Thoracic aorta (tissue), 2 donors: ENCODE measurements around the gene ZBTB24. TPM values are rescaled to one million over a fixed set of nuclear protein-coding genes. Genes with fewer than 3 reads are reported as not detected.

Source experiments
- ATAC-seq: fragments of 150-250 bp; one replicate; pipeline ENCODE4 v1.8.0; 2017; ENCODE audit warnings: low read depth; ENCODE audit not compliant: insufficient number of reproducible peaks, low FRiP score
- DNase-seq: peaks from one replicate; pipeline ENCODE4 v3.0.0-alpha.2; 2020; ENCODE audit warnings: low spot score
- H3K27ac ChIP-seq, 2 donors: fragments of 200-600 bp; sonication (generic); 1 replicate in 1 of 2; 2 replicates in 1 of 2; pipeline ENCODE4 v1.5.1; 2016; ENCODE audit warnings: mild to moderate bottlenecking in 2 of 2, moderate library complexity in 2 of 2
- H3K27me3 ChIP-seq: fragments of 200-600 bp; sonication (generic); replicated peaks from 2 replicates; pipeline ENCODE4 v1.6.0; 2016; ENCODE audit warnings: mild to moderate bottlenecking; ENCODE audit not compliant: insufficient read depth
- H3K36me3 ChIP-seq: fragments of 200-600 bp; sonication (generic); one replicate; pipeline ENCODE4 v1.5.1; 2016
- H3K4me1 ChIP-seq, 2 donors: fragments of 200-600 bp; sonication (generic); 1 replicate in 1 of 2; 2 replicates in 1 of 2; pipeline versions ENCODE4 v1.5.1 to v1.6.0; 2016; ENCODE audit warnings: low read depth in 2 of 2, mild to moderate bottlenecking in 1 of 2; ENCODE audit not compliant: control insufficient read depth in 1 of 2
- H3K4me3 ChIP-seq: fragments of 200-600 bp; sonication (generic); 2 replicates; pipeline ENCODE4 v1.5.1; 2016; ENCODE audit warnings: mild to moderate bottlenecking
- H3K9me3 ChIP-seq: fragments of 200-600 bp; sonication (generic); 2 replicates; pipeline ENCODE4 v1.5.1; 2016
- total RNA-seq, 2 donors: library from RNA; depleted of rRNA; stranded (reverse); fragments of >200 nt; gene quantifications; one replicate each; pipeline versions ENCODE4 v1.1.0 to v1.2.3, GENCODE V29; 2016
- TF ChIP-seq, protein P1 (sequence below): fragments of 200-600 bp; sonication (generic); IDR thresholded peaks from one replicate; pipeline ENCODE4 v1.5.1; 2019; ENCODE audit warnings: antibody characterized with exemption

ZBTB24 gene
- total RNA-seq, 2 donors from 2014 or later = 3.2 to 9.5 TPM

- Histone ChIP-seq H3K9me3 (no peaks in the 10 kb centered on the region), H3K36me3 (no peaks in the 10 kb centered on the region), H3K4me3 (no peak overlapping the region), H3K27me3 (no peaks in the 10 kb centered on the region), H3K4me1 (peaks cover 0 to 4% of the 10 kb centered on the region in 2 donors), H3K27ac (no peak overlapping the region)
- DNase-seq (no peak), ATAC-seq (no peak)
- TF ChIP-seq, protein P1, sequence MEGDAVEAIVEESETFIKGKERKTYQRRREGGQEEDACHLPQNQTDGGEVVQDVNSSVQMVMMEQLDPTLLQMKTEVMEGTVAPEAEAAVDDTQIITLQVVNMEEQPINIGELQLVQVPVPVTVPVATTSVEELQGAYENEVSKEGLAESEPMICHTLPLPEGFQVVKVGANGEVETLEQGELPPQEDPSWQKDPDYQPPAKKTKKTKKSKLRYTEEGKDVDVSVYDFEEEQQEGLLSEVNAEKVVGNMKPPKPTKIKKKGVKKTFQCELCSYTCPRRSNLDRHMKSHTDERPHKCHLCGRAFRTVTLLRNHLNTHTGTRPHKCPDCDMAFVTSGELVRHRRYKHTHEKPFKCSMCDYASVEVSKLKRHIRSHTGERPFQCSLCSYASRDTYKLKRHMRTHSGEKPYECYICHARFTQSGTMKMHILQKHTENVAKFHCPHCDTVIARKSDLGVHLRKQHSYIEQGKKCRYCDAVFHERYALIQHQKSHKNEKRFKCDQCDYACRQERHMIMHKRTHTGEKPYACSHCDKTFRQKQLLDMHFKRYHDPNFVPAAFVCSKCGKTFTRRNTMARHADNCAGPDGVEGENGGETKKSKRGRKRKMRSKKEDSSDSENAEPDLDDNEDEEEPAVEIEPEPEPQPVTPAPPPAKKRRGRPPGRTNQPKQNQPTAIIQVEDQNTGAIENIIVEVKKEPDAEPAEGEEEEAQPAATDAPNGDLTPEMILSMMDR = no peak
Measured at GRCh38 chr6:109488001-109488400, 5.0 kb upstream of the ZBTB24 start.

GRCh38 chr6:109486068-109486467, 3.0 kb upstream of the ZBTB24 start:
- H3K27me3 ChIP-seq = no peaks in the 10 kb centered on the region
- no peak overlapping the region for H3K27ac ChIP-seq
- H3K4me1 ChIP-seq = peaks cover 11 to 16% of the 10 kb centered on the region in 2 donors
- ATAC-seq (no peak), DNase-seq (no peak)
- H3K36me3 ChIP-seq = peaks cover 3% of the 10 kb centered on the region
- no peaks in the 10 kb centered on the region for H3K9me3 ChIP-seq
- no peak overlapping the region for H3K4me3 ChIP-seq
- TF ChIP-seq, protein P1 = no peak

DNA sequence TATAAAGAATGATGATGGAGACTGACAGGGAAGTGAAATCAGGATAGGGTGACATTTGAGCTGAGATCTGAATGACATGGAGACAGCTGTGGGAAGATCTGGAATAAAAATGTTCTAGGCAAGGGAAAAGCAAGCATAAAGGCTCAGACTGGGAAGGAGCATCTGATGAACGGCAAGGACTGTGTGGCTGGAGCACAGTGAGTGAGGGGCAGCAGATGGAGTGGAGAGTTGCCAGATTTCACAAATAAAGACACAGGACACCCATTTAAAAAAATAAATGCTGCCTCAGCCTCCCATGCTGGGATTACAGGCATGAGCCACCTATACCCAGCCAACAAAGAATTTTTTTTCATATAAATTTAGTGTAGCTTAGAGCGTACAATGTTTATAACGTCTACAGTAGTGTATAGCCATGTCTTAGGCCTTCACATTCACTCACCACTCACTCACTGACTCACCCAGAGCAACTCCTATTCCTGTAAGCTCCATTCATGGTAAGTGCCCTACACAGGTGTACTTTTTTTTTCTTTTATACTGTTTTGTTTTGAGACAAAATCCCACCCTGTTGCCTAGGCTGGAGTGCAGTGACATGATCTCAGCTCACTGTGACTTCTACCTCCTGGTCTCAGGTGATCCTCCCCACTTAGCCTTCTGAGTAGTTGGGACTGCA, 2.4 kb upstream of the ZBTB24 start:
- Histone ChIP-seq H3K4me1 (peaks cover 18 to 23% of the 10 kb centered on the region in 2 donors), H3K9me3 (no peaks in the 10 kb centered on the region), H3K27ac (no peak overlapping the region), H3K27me3 (no peaks in the 10 kb centered on the region), H3K4me3 (no peak overlapping the region), H3K36me3 (peaks cover 3% of the 10 kb centered on the region)
- ATAC-seq = no peak
- TF ChIP-seq, protein P1 = no peak
- DNase-seq = no peak

DNA sequence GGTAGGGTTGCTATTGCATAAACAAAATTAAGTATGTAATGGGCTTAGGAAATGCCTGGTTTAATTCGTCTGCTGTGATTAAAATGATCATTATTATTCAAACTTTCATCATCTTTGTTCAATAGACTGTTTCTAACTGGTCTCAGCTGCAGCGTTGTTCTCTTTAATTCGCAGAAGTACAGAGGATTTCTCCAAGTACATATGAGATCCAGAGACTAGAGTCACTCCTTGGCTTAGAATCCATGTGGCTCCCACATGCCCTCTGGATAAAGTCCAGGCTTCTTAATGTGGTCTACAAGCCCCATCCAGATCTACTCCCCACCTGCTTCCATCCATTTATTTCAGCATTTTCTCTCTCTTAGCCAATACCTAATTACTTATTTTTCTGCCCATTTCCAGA, 1.1 kb upstream of the ZBTB24 start:
- Histone ChIP-seq H3K36me3 (peaks cover 3% of the 10 kb centered on the region), H3K4me3 (peak overlapping the region; percentile 96), H3K4me1 (peaks cover 24 to 35% of the 10 kb centered on the region in 2 donors), H3K27ac (peak overlapping the region; percentile 6 to 10), H3K27me3 (no peaks in the 10 kb centered on the region), H3K9me3 (no peaks in the 10 kb centered on the region)
- no peak for DNase-seq
- ATAC-seq = no peak
- TF ChIP-seq, protein P1 = no peak

GRCh38 chr6:109483735-109484057, 677 bp upstream of the ZBTB24 start:
- Histone ChIP-seq H3K27ac (peak overlapping the region; percentile 6 to 10), H3K36me3 (peaks cover 3% of the 10 kb centered on the region), H3K4me3 (peak overlapping the region; percentile 96), H3K4me1 (peaks cover 24 to 40% of the 10 kb centered on the region in 2 donors), H3K9me3 (no peaks in the 10 kb centered on the region), H3K27me3 (no peaks in the 10 kb centered on the region)
- TF ChIP-seq, protein P1 = no peak
- ATAC-seq (no peak), DNase-seq (no peak)
